ENCODE data around the gene GFER.

The GFER gene

GRCh38 chr16:1974157-1975070 is 9.6 kb upstream of the GFER start:
- DNase-seq (ENCODE audit: low read depth in 2 of 3, low spot score in 2 of 3), result no peak

GRCh38 chr16:1975432-1976215 is 8.4 kb upstream of the GFER start:
- DNase-seq (ENCODE audit: low read depth in 2 of 3, low spot score in 2 of 3), result no peak

- no peak for DNase-seq (ENCODE audit: low read depth in 2 of 3, low spot score in 2 of 3)
These were observed 7.8 kb upstream of the GFER start for GRCh38 chr16:1976216-1976520.

GRCh38 chr16:1976951-1977874 is 6.8 kb upstream of the GFER start:
- no peak for DNase-seq (ENCODE audit: low read depth in 2 of 3, low spot score in 2 of 3)

GRCh38 chr16:1977875-1978268 is 6.1 kb upstream of the GFER start:
- DNase-seq (ENCODE audit: low read depth in 2 of 3, low spot score in 2 of 3), result no peak

GRCh38 chr16:1978476-1979120 is 5.4 kb upstream of the GFER start:
- no peak for DNase-seq (ENCODE audit: low read depth in 2 of 3, low spot score in 2 of 3)

GRCh38 chr16:1979271-1980029 is 4.5 kb upstream of the GFER start:
- DNase-seq (ENCODE audit: low read depth in 2 of 3, low spot score in 2 of 3), result no peak

- no peak for DNase-seq (ENCODE audit: low read depth in 2 of 3, low spot score in 2 of 3)
These were observed 3.8 kb upstream of the GFER start for GRCh38 chr16:1980030-1980769.

GRCh38 chr16:1980770-1981087 is 3.3 kb upstream of the GFER start:
- no peak for DNase-seq (ENCODE audit: low read depth in 2 of 3, low spot score in 2 of 3)

- no peak for DNase-seq (ENCODE audit: low read depth in 2 of 3, low spot score in 2 of 3)
These were observed 2.6 kb upstream of the GFER start, which contains the start of gene NOXO1 for GRCh38 chr16:1981398-1981836. Gene NOXO1 (minus strand): TSS chr16:1981469. CDS start chr16:1981179, 290 bp downstream.

GRCh38 chr16:1982013-1982433 is 2.0 kb upstream of the GFER start:
- no peak for DNase-seq (ENCODE audit: low read depth in 2 of 3, low spot score in 2 of 3)

- no peak for DNase-seq (ENCODE audit: low read depth in 2 of 3, low spot score in 2 of 3)
These were observed 926 bp upstream of the GFER start for GRCh38 chr16:1982991-1983543.

GRCh38 chr16:1984347-1985225 is 593 bp downstream of the GFER start:
- DNase-seq (ENCODE audit: low read depth in 2 of 3, low spot score in 2 of 3), result no peak

- no peak for DNase-seq (ENCODE audit: low read depth in 2 of 3, low spot score in 2 of 3)
These were observed 1.6 kb downstream of the GFER start for GRCh38 chr16:1985466-1986150.

GRCh38 chr16:1987198-1987597 is 3.2 kb downstream of the GFER start:
- no peak for DNase-seq (ENCODE audit: low read depth in 2 of 3, low spot score in 2 of 3)

GRCh38 chr16:1989209-1990100 is 5.5 kb downstream of the GFER start, which contains the start of gene SYNGR3:
Gene SYNGR3 (plus strand): TSS chr16:1989970. CDS start chr16:1990103, 133 bp downstream.
- no peak for DNase-seq (ENCODE audit: low read depth in 2 of 3, low spot score in 2 of 3)

GRCh38 chr16:1990101-1990350 is 6.0 kb downstream of the GFER start:
- no peak for DNase-seq (ENCODE audit: low read depth in 2 of 3, low spot score in 2 of 3)

Data from activated CD8-positive, alpha-beta memory T cell treated with anti-CD3 and anti-CD28 coated beads for 48 hours (primary cell).